GM19240 (cell line): ENCODE measurements around the gene WNT1.

Source experiments
- DNase-seq: peaks from one replicate; pipeline ENCODE4 v3.0.0; 2011; ENCODE audit warnings: low spot score; ENCODE audit not compliant: insufficient read length

Gene WNT1

DNA sequence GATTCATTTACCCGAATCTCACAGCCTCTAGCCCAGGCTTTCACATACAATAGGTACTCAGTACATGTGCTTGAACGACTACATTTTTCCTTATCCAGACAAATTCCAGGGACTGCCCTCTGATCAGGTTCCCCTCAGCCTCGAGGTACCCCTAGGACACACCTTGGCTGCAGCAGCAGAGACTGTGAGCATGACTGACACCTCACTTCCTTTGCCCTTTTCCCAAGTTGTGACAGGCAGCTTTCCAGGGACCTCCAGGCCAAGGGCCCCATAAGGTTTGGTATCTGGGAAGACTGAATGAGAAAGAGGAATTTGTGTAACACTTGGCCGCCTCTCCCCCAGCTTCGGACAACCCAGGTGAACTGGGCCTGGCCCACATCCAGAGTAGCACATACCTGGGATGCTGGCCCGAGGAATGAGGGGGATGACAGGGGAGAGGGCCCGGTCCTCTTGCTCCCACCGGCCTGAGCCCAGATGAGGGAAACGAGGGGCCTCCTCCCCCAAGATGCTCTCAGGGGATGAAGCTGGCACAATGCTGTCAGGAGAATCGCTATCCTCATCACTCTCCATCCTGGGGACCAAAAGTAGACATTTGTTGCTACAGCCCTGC is 50.6 kb downstream of the WNT1 start:
- DNase-seq = no peak

DNA sequence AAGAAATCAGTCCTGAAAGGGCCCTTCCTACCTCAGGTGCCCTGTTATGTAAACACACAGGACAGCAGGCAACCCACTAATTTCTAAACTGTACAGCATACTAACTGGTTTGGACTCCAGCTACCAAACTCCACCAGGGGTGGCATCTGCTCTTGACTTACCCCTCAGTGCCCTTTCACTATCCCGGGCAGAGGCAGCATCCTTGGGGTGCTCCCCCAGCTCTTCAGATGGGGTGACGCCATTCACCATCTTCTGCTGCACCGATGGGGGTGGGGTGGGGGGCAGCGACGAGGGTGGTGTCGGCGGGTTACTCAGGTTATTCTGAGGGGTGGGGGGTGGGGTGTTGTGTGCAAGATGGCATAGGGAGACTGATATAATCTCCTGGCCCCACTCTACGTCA is 52.0 kb downstream of the WNT1 start:
- no peak for DNase-seq

DNA sequence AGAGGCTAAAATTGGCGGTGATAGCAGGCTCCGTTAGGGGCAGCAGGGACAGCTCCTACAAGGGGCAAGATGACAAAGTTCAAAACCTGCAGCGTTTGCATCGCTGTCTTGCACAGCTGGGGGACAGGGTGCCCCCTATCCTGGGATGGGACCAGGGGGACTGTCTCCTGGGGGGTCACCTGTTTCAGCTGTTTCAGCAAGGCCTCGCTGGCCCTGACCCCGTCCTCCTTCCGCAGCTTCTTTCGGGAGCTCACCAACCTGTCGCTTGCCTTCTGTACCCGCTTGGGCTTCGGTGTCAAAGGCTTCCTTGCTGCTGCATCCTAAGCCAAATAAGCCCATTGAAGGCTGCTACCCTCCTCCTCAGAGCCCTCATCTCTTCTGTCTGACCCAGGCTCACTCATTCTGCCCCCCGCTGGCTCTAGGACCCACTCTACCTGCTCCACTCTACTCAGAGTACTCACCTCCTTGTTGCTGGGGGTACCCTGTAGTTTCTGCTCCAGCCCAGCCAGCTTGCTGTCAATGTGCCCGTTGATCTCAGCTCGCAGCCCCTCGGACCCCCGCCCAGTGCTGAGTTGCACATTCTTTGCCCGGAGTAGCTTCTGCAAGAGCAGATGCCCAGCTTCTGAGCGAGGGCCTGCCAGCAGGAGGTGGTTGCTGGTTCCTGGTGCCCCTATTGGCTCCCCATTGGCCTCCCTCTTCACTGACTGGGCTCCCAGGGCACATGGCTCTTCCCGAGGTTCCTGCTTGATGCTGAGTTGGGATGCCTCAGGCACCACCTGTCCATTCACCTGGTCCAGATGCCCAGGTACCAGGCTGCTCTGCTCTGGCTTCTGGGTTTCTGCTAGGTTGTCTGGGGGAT is 52.8 kb downstream of the WNT1 start:
- DNase-seq = no peak

DNA sequence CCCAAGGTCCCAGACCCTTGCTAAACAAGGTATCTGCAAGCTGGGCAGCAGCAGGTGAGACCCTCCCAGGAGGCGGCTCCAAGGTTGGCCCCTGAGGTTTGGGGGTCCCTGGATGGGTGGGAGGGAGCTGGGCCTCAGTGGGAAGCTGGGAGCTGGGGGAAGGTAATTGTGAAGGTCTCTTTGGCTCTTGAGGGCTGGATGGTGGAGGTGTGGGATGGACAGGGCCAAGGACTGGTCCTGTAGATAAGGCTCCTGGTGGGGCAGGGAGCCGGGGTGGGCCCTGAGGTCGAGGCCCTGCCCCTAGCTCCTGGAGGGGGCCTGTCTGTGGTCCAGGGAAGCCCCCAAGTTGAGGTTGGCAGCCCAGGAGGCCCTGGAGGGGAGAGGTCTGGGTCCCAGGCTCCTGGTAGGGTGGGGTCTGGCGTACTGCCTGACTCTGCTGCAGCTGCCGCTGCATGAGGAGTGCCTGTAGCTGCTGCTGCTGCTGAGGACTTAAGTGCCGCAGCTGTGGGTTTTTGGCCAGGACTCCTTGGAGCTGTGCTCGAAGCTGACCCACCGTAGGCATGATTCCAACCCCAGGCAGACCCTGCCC is 53.5 kb downstream of the WNT1 start:
- DNase-seq = no peak
